Smooth muscle cell (in vitro differentiated cells): ENCODE measurements around the gene STKLD1. TPM values are rescaled to one million over a fixed set of nuclear protein-coding genes. Genes with fewer than 3 reads are reported as not detected.
A peak's percentile ranks its signal among the peaks of the same experiment; 100 is the strongest.

ENCODE experiments used
- DNase-seq: peaks from one replicate; lab custom pipeline; 2025; ENCODE audit not compliant: unreplicated experiment; lab: John Stamatoyannopoulos, UW
- H2AFZ ChIP-seq: fragments of 200-600 bp; sonication (generic); 2 replicates; pipeline ENCODE4 v1.6.0; 2016; ENCODE audit warnings: antibody characterized with exemption, low read depth, mild to moderate bottlenecking
- H3F3A ChIP-seq: fragments of 200-600 bp; sonication (generic); 2 replicates; pipeline ENCODE4 v1.6.0; 2017; ENCODE audit warnings: antibody characterized with exemption, low read depth
- H3K27ac ChIP-seq: fragments of 200-600 bp; sonication (generic); 2 replicates; pipeline ENCODE4 v1.5.1; 2016; ENCODE audit warnings: low read depth, mild to moderate bottlenecking
- H3K27me3 ChIP-seq: fragments of 200-600 bp; sonication (generic); 2 replicates; pipeline ENCODE4 v1.6.1; 2016; ENCODE audit warnings: low read depth, mild to moderate bottlenecking
- H3K36me3 ChIP-seq: fragments of 200-600 bp; sonication (generic); 2 replicates; pipeline ENCODE4 v1.5.1; 2016; ENCODE audit warnings: low read depth
- H3K4me1 ChIP-seq: fragments of 200-600 bp; sonication (generic); 2 replicates; pipeline ENCODE4 v1.5.1; 2016; ENCODE audit warnings: low read depth
- H3K4me2 ChIP-seq: fragments of 200-600 bp; sonication (generic); 2 replicates; pipeline ENCODE4 v1.6.0; 2016; ENCODE audit warnings: mild to moderate bottlenecking
- H3K4me3 ChIP-seq: fragments of 200-600 bp; sonication (generic); 2 replicates; pipeline ENCODE4 v1.5.1; 2016; ENCODE audit warnings: mild to moderate bottlenecking
- H3K79me2 ChIP-seq: fragments of 200-600 bp; sonication (generic); 2 replicates; pipeline ENCODE4 v1.6.0; 2016; ENCODE audit warnings: low read depth, mild to moderate bottlenecking
- H3K9ac ChIP-seq: fragments of 200-600 bp; sonication (generic); 2 replicates; pipeline ENCODE4 v1.6.0; 2016; ENCODE audit warnings: low read depth
- H3K9me3 ChIP-seq: fragments of 200-600 bp; sonication (generic); replicated peaks from 2 replicates; pipeline ENCODE4 v1.5.1; 2016; ENCODE audit warnings: low read depth
- H4K20me1 ChIP-seq: fragments of 200-600 bp; sonication (generic); 2 replicates; pipeline ENCODE4 v1.6.0; 2016; ENCODE audit warnings: low read depth
- WGBS: methylation state at CpG from one replicate; pipeline ENCODE4 v1.1.7; 2016; ENCODE audit warnings: low lambda C conversion rate; 5-methylcytosine and 5-hydroxymethylcytosine counted together
- polyA plus RNA-seq: library from polyadenylated mRNA; unstranded; fragments of >200 nt; fragmentation: Nextera tagmentation; extraction: Ambion mirVana; gene quantifications from 2 replicates; pipeline ENCODE4 v1.2.1, GENCODE V29; 2016
- total RNA-seq: library from RNA; depleted of rRNA; stranded (reverse); fragments of >200 nt; gene quantifications from 2 replicates; pipeline ENCODE4 v1.2.3, GENCODE V29; 2014
- TF ChIP-seq, protein P1 (sequence below): fragments of 200-600 bp; sonication (generic); IDR thresholded peaks from 2 replicates; pipeline ENCODE4 v1.5.1; 2017; ENCODE audit warnings: borderline replicate concordance, mild to moderate bottlenecking, antibody characterized with exemption; ENCODE audit not compliant: insufficient read depth, poor library complexity, severe bottlenecking

The STKLD1 gene
- total and polyA plus RNA-seq, 2 experiments from 2014 or later = 0.90 to 2.7 TPM

GRCh38 chr9:133368249-133368881 is 7.8 kb upstream of the STKLD1 start:
- H3K9me3 ChIP-seq = no peaks in the 10 kb centered on the region
- no peak overlapping the region for H3K9ac ChIP-seq
- H3K79me2 ChIP-seq = peaks cover 87% of the 10 kb centered on the region
- DNase-seq = no peak
- H2AFZ ChIP-seq = no peak overlapping the region
- H3K27me3 ChIP-seq = no peaks in the 10 kb centered on the region
- peaks cover 7% of the 10 kb centered on the region for H3K4me1 ChIP-seq
- WGBS = 87% methylated on average over 18 of the region's 18 CpGs
- peaks cover 13% of the 10 kb centered on the region for H3K36me3 ChIP-seq
- H4K20me1 ChIP-seq = peaks cover 100% of the 10 kb centered on the region
- no peak overlapping the region for H3K4me3 ChIP-seq
- H3K4me2 ChIP-seq = no peak overlapping the region
- no peak overlapping the region for H3K27ac ChIP-seq
- H3F3A ChIP-seq = peaks cover 32% of the 10 kb centered on the region
- TF ChIP-seq, protein P1, sequence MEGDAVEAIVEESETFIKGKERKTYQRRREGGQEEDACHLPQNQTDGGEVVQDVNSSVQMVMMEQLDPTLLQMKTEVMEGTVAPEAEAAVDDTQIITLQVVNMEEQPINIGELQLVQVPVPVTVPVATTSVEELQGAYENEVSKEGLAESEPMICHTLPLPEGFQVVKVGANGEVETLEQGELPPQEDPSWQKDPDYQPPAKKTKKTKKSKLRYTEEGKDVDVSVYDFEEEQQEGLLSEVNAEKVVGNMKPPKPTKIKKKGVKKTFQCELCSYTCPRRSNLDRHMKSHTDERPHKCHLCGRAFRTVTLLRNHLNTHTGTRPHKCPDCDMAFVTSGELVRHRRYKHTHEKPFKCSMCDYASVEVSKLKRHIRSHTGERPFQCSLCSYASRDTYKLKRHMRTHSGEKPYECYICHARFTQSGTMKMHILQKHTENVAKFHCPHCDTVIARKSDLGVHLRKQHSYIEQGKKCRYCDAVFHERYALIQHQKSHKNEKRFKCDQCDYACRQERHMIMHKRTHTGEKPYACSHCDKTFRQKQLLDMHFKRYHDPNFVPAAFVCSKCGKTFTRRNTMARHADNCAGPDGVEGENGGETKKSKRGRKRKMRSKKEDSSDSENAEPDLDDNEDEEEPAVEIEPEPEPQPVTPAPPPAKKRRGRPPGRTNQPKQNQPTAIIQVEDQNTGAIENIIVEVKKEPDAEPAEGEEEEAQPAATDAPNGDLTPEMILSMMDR = no peak

- Histone ChIP-seq H2AFZ (no peak overlapping the region), H3K9ac (no peak overlapping the region), H3K27ac (no peak overlapping the region), H3K4me3 (no peak overlapping the region), H3K36me3 (peaks cover 13% of the 10 kb centered on the region), H3F3A (peaks cover 36% of the 10 kb centered on the region), H3K9me3 (no peaks in the 10 kb centered on the region), H4K20me1 (peaks cover 100% of the 10 kb centered on the region), H3K79me2 (peaks cover 95% of the 10 kb centered on the region), H3K4me1 (peaks cover 12% of the 10 kb centered on the region), H3K27me3 (no peaks in the 10 kb centered on the region), H3K4me2 (no peak overlapping the region)
- WGBS = 94% methylated on average over 6 of the region's 6 CpGs
- no peak for DNase-seq
- TF ChIP-seq, protein P1 = no peak
Observed at GRCh38 chr9:133369422-133369821, 6.7 kb upstream of the STKLD1 start.

GRCh38 chr9:133369933-133370332 is 6.2 kb upstream of the STKLD1 start:
- H3K4me3 ChIP-seq = no peak overlapping the region
- no peak overlapping the region for H3K4me2 ChIP-seq
- peaks cover 32% of the 10 kb centered on the region for H3F3A ChIP-seq
- no peak for DNase-seq
- peaks cover 100% of the 10 kb centered on the region for H4K20me1 ChIP-seq
- H3K36me3 ChIP-seq = peaks cover 13% of the 10 kb centered on the region
- H3K27me3 ChIP-seq = no peaks in the 10 kb centered on the region
- 87% methylated on average over 7 of the region's 7 CpGs for WGBS
- H3K9ac ChIP-seq = no peak overlapping the region
- H2AFZ ChIP-seq = no peak overlapping the region
- no peak overlapping the region for H3K27ac ChIP-seq
- H3K79me2 ChIP-seq = peaks cover 100% of the 10 kb centered on the region
- H3K9me3 ChIP-seq = no peaks in the 10 kb centered on the region
- TF ChIP-seq, protein P1 = no peak
- peaks cover 14% of the 10 kb centered on the region for H3K4me1 ChIP-seq

- TF ChIP-seq, protein P1 = no peak
- H3K4me1 ChIP-seq = peaks cover 14% of the 10 kb centered on the region
- WGBS = 91% methylated on average over 9 of the region's 9 CpGs
- peaks cover 100% of the 10 kb centered on the region for H3K79me2 ChIP-seq
- H3K27me3 ChIP-seq = no peaks in the 10 kb centered on the region
- H4K20me1 ChIP-seq = peaks cover 97% of the 10 kb centered on the region
- no peak for DNase-seq
- no peak overlapping the region for H3K4me3 ChIP-seq
- H3K9ac ChIP-seq = no peak overlapping the region
- peak overlapping the region; percentile 64 for H3K27ac ChIP-seq
- H3K36me3 ChIP-seq = peaks cover 6% of the 10 kb centered on the region
- peaks cover 24% of the 10 kb centered on the region for H3F3A ChIP-seq
- H3K4me2 ChIP-seq = peak overlapping the region; percentile 90
- H2AFZ ChIP-seq = no peak overlapping the region
- no peaks in the 10 kb centered on the region for H3K9me3 ChIP-seq
Observed at GRCh38 chr9:133370685-133371084, 5.5 kb upstream of the STKLD1 start.
